ENCODE results near the gene ALDH3A1.

The ALDH3A1 gene

DNA sequence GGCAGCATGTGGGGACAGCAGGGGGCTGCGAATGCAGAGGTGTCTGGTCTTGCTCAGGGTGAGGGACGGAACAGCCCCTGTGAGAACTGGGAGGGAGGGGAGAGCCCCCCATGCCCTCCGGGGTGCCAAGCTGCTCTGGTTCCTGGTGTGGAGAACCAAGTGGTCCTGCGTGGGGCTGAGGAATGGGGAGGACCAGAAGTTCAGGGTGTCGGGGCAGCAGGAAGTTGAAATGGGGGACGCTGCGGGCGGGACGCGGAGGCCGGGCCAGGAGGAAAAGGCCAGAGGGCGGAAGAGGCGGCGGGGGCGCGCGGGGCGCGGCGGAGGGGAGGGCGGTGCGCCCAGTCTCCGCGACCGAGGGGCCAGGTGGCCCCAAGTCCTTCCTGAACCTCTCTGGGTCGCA lies 3.6 kb downstream of the ALDH3A1 start:
- POLR2A ChIA-PET = no interaction called here
- CTCF ChIA-PET = interaction anchor here (1.0 to 19.5 kb wide), 15 partner anchors 8 to 259 kb away, joined by 3 to 217 read pairs (median 5); no protein-coding TSS in a partner anchor
- peak overlapping the region; percentile 18 for H3K4me3 ChIP-seq (ENCODE audit: low read depth, low read length)
- no peak for DNase-seq (ENCODE audit: low read depth, low spot score)
- TF ChIP-seq, protein P1, sequence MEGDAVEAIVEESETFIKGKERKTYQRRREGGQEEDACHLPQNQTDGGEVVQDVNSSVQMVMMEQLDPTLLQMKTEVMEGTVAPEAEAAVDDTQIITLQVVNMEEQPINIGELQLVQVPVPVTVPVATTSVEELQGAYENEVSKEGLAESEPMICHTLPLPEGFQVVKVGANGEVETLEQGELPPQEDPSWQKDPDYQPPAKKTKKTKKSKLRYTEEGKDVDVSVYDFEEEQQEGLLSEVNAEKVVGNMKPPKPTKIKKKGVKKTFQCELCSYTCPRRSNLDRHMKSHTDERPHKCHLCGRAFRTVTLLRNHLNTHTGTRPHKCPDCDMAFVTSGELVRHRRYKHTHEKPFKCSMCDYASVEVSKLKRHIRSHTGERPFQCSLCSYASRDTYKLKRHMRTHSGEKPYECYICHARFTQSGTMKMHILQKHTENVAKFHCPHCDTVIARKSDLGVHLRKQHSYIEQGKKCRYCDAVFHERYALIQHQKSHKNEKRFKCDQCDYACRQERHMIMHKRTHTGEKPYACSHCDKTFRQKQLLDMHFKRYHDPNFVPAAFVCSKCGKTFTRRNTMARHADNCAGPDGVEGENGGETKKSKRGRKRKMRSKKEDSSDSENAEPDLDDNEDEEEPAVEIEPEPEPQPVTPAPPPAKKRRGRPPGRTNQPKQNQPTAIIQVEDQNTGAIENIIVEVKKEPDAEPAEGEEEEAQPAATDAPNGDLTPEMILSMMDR (IDR thresholded peaks at IDR 0.05; ENCODE audit: insufficient read depth, low read length, missing control alignments) = no peak

DNA sequence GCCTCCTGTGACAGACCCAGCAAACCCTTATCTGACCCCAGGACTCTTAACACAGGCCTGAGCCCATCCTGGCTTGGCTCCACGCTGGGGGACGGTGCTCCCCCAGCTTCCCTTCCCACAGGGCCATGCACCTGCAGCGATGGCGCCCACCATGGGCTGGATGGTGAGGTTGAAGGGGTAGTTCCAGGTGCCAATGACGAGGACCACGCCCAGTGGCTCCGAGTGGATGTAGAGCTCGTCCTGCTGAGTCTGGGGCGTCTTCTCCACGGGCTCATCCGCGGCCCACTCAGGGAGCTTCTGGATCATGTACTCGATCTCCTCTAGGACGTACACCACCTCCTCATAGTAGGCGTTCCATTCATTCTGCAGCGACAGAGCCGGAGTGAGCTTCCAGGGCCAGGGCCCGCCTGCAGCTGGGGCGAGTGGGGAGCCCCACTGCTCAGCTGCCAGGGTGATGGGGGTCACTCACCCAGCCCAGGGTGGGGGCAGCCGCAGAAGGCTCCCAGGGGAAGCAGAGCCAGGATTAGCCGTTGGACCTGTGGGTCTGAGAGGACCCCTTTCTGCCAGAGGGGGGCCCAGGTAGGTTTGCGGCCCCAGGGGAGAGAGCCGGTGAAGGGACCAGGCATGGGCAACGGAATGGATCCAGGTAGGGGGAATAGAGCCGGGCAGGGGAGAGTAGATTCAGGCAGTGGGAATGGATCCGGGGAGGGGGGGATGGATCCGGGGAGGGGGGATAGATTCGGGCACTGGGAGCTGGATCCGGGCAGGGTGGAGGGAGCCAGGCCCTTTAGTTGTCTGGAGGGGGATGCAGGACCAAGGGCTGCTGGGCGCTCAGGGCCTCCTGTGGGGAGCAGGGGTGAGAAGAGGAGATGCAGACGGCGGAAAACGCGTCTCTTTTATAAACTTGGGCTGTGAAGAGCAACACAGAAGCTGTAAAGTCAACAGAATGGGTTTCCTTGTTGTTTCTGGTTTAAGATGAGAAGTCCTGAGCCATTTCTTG lies 4.7 kb downstream of the ALDH3A1 start:
- H3K4me3 ChIP-seq (ENCODE audit: low read depth, low read length) = no peak overlapping the region
- no peak for DNase-seq (ENCODE audit: low read depth, low spot score)
- ChIA-PET CTCF (interaction anchor here (0.6 to 19.5 kb wide), 12 partner anchors 9 to 230 kb away, joined by 3 to 217 read pairs (median 4); no protein-coding TSS in a partner anchor), POLR2A (no interaction called here)
- TF ChIP-seq, protein P1 (IDR thresholded peaks at IDR 0.05; ENCODE audit: insufficient read depth, low read length, missing control alignments) = no peak

DNA sequence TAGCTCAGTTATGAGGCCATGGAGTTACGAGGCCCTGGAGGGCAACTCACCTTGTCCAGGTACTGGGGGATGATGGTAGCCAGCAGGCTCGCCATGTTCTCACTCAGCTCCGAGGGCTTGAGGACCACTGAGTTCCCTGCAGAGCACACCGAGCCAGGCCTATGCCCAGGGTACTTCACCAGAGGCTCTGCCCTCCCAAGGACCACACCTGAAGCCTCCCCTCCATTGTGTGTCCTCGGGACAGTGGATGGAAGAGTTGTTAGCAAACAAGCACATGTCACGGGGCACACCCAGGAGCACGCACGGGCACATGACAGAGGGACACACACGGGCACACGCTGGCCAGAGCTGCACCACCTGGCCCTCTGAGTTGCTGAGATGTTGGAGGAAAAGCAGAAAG lies 5.6 kb downstream of the ALDH3A1 start:
- no peak overlapping the region for H3K4me3 ChIP-seq (ENCODE audit: low read depth, low read length)
- TF ChIP-seq, protein P1 (IDR thresholded peaks at IDR 0.05; ENCODE audit: insufficient read depth, low read length, missing control alignments) = no peak
- DNase-seq (ENCODE audit: low read depth, low spot score) = no peak
- ChIA-PET POLR2A (no interaction called here), CTCF (interaction anchor here (0.8 to 19.5 kb wide), 6 partner anchors 9 to 229 kb away, joined by 3 to 217 read pairs (median 4); no protein-coding TSS in a partner anchor)

DNA sequence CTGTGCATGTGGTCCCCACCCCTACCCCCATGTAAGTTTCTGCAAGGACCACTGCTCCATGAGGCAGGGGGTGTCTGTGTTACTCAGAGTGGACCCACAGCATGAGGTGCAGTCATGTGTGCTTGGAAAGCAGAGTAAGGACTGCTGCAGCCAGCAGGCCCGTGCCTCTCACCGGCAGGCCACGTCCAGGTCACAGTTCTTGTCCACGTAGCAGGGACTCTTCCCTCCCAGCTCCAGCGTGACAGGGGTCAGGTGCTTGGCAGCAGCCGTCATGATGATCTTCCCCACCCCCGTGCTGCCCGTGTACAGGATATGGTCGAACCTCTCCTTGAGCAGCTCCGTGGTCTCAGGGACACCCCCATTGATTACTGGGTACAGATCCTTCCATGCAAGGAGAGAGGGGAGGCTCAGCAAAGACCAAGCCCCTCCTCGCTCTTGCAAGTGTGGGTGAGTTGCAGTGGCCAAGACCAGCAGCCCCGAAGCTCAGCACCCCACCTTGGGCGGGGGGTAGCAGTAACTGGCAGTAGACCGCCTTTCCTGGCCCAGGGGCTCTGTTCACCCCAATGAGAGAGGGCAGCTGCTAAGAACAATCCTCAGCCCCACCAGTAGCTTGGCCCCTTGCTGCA lies 6.2 kb downstream of the ALDH3A1 start:
- DNase-seq (ENCODE audit: low read depth, low spot score) = no peak
- no peak overlapping the region for H3K4me3 ChIP-seq (ENCODE audit: low read depth, low read length)
- ChIA-PET POLR2A (no interaction called here), CTCF (interaction anchor here (1.5 to 19.5 kb wide), 3 partner anchors 14 to 227 kb away, joined by 3 to 217 read pairs (median 4); no protein-coding TSS in a partner anchor)
- TF ChIP-seq, protein P1 (IDR thresholded peaks at IDR 0.05; ENCODE audit: insufficient read depth, low read length, missing control alignments) = no peak

DNA sequence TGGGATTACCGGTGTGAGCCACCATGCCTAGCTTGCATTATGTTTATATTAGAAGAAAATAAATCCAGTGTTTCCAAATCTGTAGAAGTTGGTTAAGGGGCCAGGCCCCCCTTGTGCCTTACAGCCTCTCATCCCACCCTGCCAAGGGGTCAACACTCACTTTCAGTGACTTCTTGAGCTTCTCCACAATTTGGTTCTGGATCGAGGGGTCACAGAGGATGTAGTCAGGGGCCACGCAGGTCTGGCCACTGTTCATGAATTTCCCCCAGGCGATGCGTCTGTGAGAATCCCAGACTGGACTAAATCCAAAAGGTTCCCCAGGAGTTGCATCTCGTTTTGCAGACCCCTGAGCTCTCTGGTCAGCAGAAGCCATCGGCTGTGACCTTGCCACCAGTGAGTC lies 7.2 kb downstream of the ALDH3A1 start:
- ChIA-PET CTCF (interaction anchor here (19.5 kb wide), 1 partner anchor 23 kb away, joined by 217 read pairs; no protein-coding TSS in a partner anchor), POLR2A (no interaction called here)
- TF ChIP-seq, protein P1 (IDR thresholded peaks at IDR 0.05; ENCODE audit: insufficient read depth, low read length, missing control alignments) = no peak
- H3K4me3 ChIP-seq (ENCODE audit: low read depth, low read length) = no peak overlapping the region
- no peak for DNase-seq (ENCODE audit: low read depth, low spot score)

Measured in AG04449 (cell line).